ENCODE measurements around the gene NPAS3. TPM values are rescaled to one million over a fixed set of nuclear protein-coding genes. Genes with fewer than 3 reads are reported as not detected.

The NPAS3 gene
- total RNA-seq, 1 experiment from 2014 or later = 0.36 TPM

DNA sequence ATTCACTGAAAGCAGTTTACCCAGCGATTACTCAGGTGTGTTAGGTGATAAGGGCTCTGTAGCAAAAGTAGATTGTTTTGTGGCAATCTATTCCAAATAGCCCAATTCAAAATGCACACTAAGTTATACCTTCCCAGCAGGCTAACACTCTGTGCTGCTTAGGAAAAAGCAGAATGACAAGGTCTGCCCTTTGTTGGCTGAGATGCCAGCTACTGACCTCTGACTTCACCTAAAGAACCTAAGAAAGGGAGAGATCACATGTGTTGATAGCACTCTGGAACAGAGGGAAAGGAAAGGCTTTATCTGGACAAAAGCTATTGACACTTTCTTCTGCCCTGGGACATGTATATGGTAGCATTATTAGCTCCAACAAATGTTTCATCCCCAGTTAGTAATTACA is 609.9 kb downstream of the NPAS3 start:
- no peak overlapping the region for H3K4me3 ChIP-seq (ENCODE audit: low read length)
- H3K9me3 ChIP-seq (ENCODE audit: low read length) = no peaks in the 10 kb centered on the region
- H4K20me1 ChIP-seq (ENCODE audit: low read length) = no peaks in the 10 kb centered on the region
- H3K9ac ChIP-seq (ENCODE audit: low read length) = no peak overlapping the region
- ATAC-seq = no peak
- DNase-seq = no peak
- H3K36me3 ChIP-seq (ENCODE audit: low read depth, low read length) = no peaks in the 10 kb centered on the region
- no peak for TF ChIP-seq EZH2phosphoT487 (IDR thresholded peaks at IDR 0.05; ENCODE audit: borderline replicate concordance, low read length)
- TF ChIP-seq CTCF (conservative IDR thresholded peaks at IDR 0.05; ENCODE audit: low read depth, low read length) = no peak
- TF ChIP-seq EZH2 (IDR thresholded peaks at IDR 0.05; ENCODE audit: low read length, unreplicated experiment) = no peak
- no peaks in the 10 kb centered on the region for H3K27me3 ChIP-seq (ENCODE audit: low read length)
- no peak overlapping the region for H2AFZ ChIP-seq (ENCODE audit: low read length)
- H3K4me1 ChIP-seq (ENCODE audit: insufficient read depth, low read length) = no peaks in the 10 kb centered on the region
- POLR2A ChIA-PET (ENCODE audit: unreplicated experiment) = no interaction called here
- intact Hi-C loops (cut with micrococcal nuclease) = no loop called here
- H3K9me2 ChIP-seq (replicated peaks; ENCODE audit: low read length) = no peaks in the 10 kb centered on the region
- H3K27ac ChIP-seq (ENCODE audit: low read length) = no peak overlapping the region
- no TSS peak for BruUV-seq (replicated peaks)
- no peaks in the 10 kb centered on the region for H3F3A ChIP-seq (ENCODE audit: low read length, unreplicated experiment)
- no peak overlapping the region for H3K4me2 ChIP-seq (ENCODE audit: low read length)
- CTCF ChIA-PET = no interaction called here
- H3K79me2 ChIP-seq (ENCODE audit: low read length) = no peaks in the 10 kb centered on the region

DNA sequence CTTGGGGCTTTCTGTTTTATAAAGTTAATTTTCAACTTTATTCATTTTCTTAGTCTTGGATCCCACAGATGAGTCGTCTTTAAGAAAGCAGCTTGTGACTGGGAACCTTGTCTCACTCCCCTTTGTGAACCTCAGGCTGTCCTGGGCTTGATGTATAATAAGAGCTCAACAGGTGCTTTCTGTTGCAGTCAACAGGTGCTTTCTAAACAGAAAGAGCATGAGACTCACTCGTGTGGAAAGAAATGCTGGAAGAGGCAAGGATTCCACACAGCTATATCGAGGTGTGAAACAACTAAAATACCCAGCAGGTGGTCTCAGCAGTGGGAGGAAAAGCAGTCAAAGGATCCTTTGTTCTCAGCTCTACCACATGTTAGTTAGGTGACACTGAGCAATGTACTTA is 613.3 kb downstream of the NPAS3 start:
- no peak overlapping the region for H3K4me3 ChIP-seq (ENCODE audit: low read length)
- no peak for ATAC-seq
- H3K9me3 ChIP-seq (ENCODE audit: low read length) = no peaks in the 10 kb centered on the region
- peaks cover 5% of the 10 kb centered on the region; the same call in 1 of the 2 replicates for H3K4me1 ChIP-seq (ENCODE audit: insufficient read depth, low read length)
- intact Hi-C loops (cut with micrococcal nuclease) = no loop called here
- no peaks in the 10 kb centered on the region for H3K9me2 ChIP-seq (replicated peaks; ENCODE audit: low read length)
- H3K27ac ChIP-seq (ENCODE audit: low read length) = no peak overlapping the region
- CTCF ChIA-PET = no interaction called here
- H3K9ac ChIP-seq (ENCODE audit: low read length) = no peak overlapping the region
- no TSS peak for BruUV-seq (replicated peaks)
- H3K36me3 ChIP-seq (ENCODE audit: low read depth, low read length) = no peaks in the 10 kb centered on the region
- no peak overlapping the region for H2AFZ ChIP-seq (ENCODE audit: low read length)
- H3K4me2 ChIP-seq (ENCODE audit: low read length) = no peak overlapping the region
- no peaks in the 10 kb centered on the region for H4K20me1 ChIP-seq (ENCODE audit: low read length)
- no peaks in the 10 kb centered on the region for H3K27me3 ChIP-seq (ENCODE audit: low read length)
- no peaks in the 10 kb centered on the region for H3F3A ChIP-seq (ENCODE audit: low read length, unreplicated experiment)
- no peak for DNase-seq
- POLR2A ChIA-PET (ENCODE audit: unreplicated experiment) = no interaction called here
- TF ChIP-seq EZH2 (IDR thresholded peaks at IDR 0.05; ENCODE audit: low read length, unreplicated experiment) = no peak
- no peak for TF ChIP-seq CTCF (conservative IDR thresholded peaks at IDR 0.05; ENCODE audit: low read depth, low read length)
- TF ChIP-seq EZH2phosphoT487 (IDR thresholded peaks at IDR 0.05; ENCODE audit: borderline replicate concordance, low read length) = no peak
- no peaks in the 10 kb centered on the region for H3K79me2 ChIP-seq (ENCODE audit: low read length)

DNA sequence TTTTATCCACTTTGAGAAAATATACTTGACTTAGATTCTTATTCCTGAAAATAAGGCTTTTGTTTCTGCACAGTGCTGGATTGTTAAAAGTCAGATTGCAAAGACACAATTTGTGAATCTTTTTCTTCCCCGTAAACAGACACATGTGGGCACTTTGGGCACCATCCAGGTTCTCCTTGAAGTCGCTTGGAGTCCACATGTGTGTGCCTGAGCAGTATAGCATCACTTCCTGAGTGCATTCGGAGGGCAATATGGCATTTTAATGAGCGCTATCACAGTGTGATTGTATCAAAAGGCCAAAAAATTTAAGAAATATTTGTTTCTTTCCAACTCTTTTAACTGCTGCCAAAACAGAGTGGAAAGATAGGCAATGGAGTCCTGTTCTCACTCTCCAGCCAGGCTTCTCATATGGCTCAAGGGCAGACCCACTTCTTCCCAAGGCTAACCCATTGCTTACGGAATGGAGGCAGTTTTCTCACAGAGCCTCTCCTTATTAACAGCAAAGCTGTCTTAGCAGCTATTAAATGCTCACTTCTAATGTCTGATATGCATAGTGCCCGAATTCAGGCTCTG is 615.1 kb downstream of the NPAS3 start:
- no peaks in the 10 kb centered on the region for H3K9me2 ChIP-seq (replicated peaks; ENCODE audit: low read length)
- H3K27ac ChIP-seq (ENCODE audit: low read length) = no peak overlapping the region
- POLR2A ChIA-PET (ENCODE audit: unreplicated experiment) = interaction anchor here (0.6 kb wide), 1 partner anchor 505 kb away, joined by 4 read pairs; no protein-coding TSS in a partner anchor
- no peaks in the 10 kb centered on the region for H4K20me1 ChIP-seq (ENCODE audit: low read length)
- BruUV-seq (replicated peaks) = no TSS peak
- CTCF ChIA-PET = no interaction called here
- H3K27me3 ChIP-seq (ENCODE audit: low read length) = no peaks in the 10 kb centered on the region
- no peak for ATAC-seq
- H3K4me2 ChIP-seq (ENCODE audit: low read length) = no peak overlapping the region
- no peak overlapping the region for H2AFZ ChIP-seq (ENCODE audit: low read length)
- H3K9ac ChIP-seq (ENCODE audit: low read length) = no peak overlapping the region
- H3K79me2 ChIP-seq (ENCODE audit: low read length) = no peaks in the 10 kb centered on the region
- H3K4me1 ChIP-seq (ENCODE audit: insufficient read depth, low read length) = peaks cover 8% of the 10 kb centered on the region; the same call in 1 of the 2 replicates
- no peak overlapping the region for H3K4me3 ChIP-seq (ENCODE audit: low read length)
- no peaks in the 10 kb centered on the region for H3K36me3 ChIP-seq (ENCODE audit: low read depth, low read length)
- intact Hi-C loops (cut with micrococcal nuclease) = no loop called here
- DNase-seq = no peak
- H3K9me3 ChIP-seq (ENCODE audit: low read length) = no peaks in the 10 kb centered on the region
- TF ChIP-seq EZH2 (IDR thresholded peaks at IDR 0.05; ENCODE audit: low read length, unreplicated experiment) = no peak
- TF ChIP-seq CTCF (conservative IDR thresholded peaks at IDR 0.05; ENCODE audit: low read depth, low read length) = no peak
- no peaks in the 10 kb centered on the region for H3F3A ChIP-seq (ENCODE audit: low read length, unreplicated experiment)

Measured in PC-3 (cell line).